GM23338 (cell line): ENCODE measurements around the gene PAQR5. TPM values are rescaled to one million over a fixed set of nuclear protein-coding genes. Genes with fewer than 3 reads are reported as not detected.

Experiments
- ATAC-seq: fragments of 200-7000 bp; cut with Tn5 transposase; 3 replicates; pipeline ENCODE4 v1.9.1; 2020
- DNase-seq: peaks from one replicate; pipeline ENCODE4 v3.0.0-alpha.2; 2015; ENCODE audit warnings: low spot score
- H2AFZ ChIP-seq: fragments of 200-600 bp; sonication (generic); 2 replicates; pipeline ENCODE4 v1.8.0; 2016; ENCODE audit warnings: antibody characterized with exemption, mild to moderate bottlenecking, moderate library complexity
- H3F3A ChIP-seq: fragments of 200-600 bp; sonication (generic); replicated peaks from 2 replicates; pipeline ENCODE4 v1.8.0; 2017; ENCODE audit warnings: antibody characterized with exemption, mixed run types, low read depth
- H3K27ac ChIP-seq: fragments of 200-600 bp; sonication (generic); 2 replicates; pipeline ENCODE4 v1.6.1; 2016; ENCODE audit warnings: low read depth
- H3K27me3 ChIP-seq: fragments of 200-600 bp; sonication (generic); 2 replicates; pipeline ENCODE4 v1.8.0; 2016; ENCODE audit warnings: mild to moderate bottlenecking, mixed run types, moderate library complexity; ENCODE audit not compliant: insufficient read depth
- H3K36me3 ChIP-seq: fragments of 200-600 bp; sonication (generic); 2 replicates; pipeline ENCODE4 v1.8.0; 2016; ENCODE audit warnings: mild to moderate bottlenecking; ENCODE audit not compliant: insufficient read depth
- H3K4me1 ChIP-seq: fragments of 200-600 bp; sonication (generic); 2 replicates; pipeline ENCODE4 v1.8.0; 2016; ENCODE audit warnings: mild to moderate bottlenecking, moderate library complexity; ENCODE audit not compliant: insufficient read depth
- H3K4me2 ChIP-seq: fragments of 200-600 bp; sonication (generic); 2 replicates; pipeline ENCODE4 v1.7.1; 2017; ENCODE audit warnings: mixed run types
- H3K4me3 ChIP-seq: fragments of 200-600 bp; sonication (generic); 2 replicates; pipeline ENCODE4 v1.6.1; 2016; ENCODE audit warnings: mixed run types
- H3K79me2 ChIP-seq: fragments of 200-600 bp; sonication (generic); replicated peaks from 2 replicates; pipeline ENCODE4 v1.8.0; 2017; ENCODE audit warnings: mild to moderate bottlenecking; ENCODE audit not compliant: insufficient read depth
- H3K9me2 ChIP-seq: fragments of 200-600 bp; sonication (generic); 2 replicates; pipeline ENCODE4 v1.8.0; 2017; ENCODE audit not compliant: insufficient read depth
- H4K20me1 ChIP-seq: fragments of 200-600 bp; sonication (generic); replicated peaks from 2 replicates; pipeline ENCODE4 v1.8.0; 2017; ENCODE audit warnings: mild to moderate bottlenecking; ENCODE audit not compliant: insufficient read depth
- H3K27ac Mint-ChIP-seq: 2 replicates; pipeline ENCODE4 v1.8.0; 2020; ENCODE audit warnings: inconsistent platforms, mild to moderate bottlenecking, moderate library complexity, mixed read lengths
- H3K27me3 Mint-ChIP-seq: 3 replicates; pipeline ENCODE4 v1.8.0; 2022; ENCODE audit warnings: low read depth, mild to moderate bottlenecking, moderate library complexity, mixed read lengths, inconsistent platforms; ENCODE audit not compliant: insufficient read depth, poor library complexity
- H3K36me3 Mint-ChIP-seq: 3 replicates; pipeline ENCODE4 v1.8.0; 2021; ENCODE audit warnings: low read depth, mild to moderate bottlenecking, inconsistent platforms, moderate library complexity, mixed read lengths
- H3K4me1 Mint-ChIP-seq: 3 replicates; pipeline ENCODE4 v1.8.0; 2020; ENCODE audit warnings: mild to moderate bottlenecking, inconsistent platforms, mixed read lengths
- H3K4me3 Mint-ChIP-seq: 3 replicates; pipeline ENCODE4 v1.8.0; 2021; ENCODE audit warnings: moderate library complexity, mild to moderate bottlenecking, inconsistent platforms, mixed read lengths
- H3K9me3 Mint-ChIP-seq: 3 replicates; pipeline ENCODE4 v1.8.0; 2020; ENCODE audit warnings: moderate library complexity, mild to moderate bottlenecking, inconsistent platforms, mixed read lengths
- CREB1 ChIP-seq: fragments of 250-450 bp; sonication (Bioruptor Pico); IDR thresholded peaks from 2 replicates; pipeline ENCODE4 v1.5.0; 2020; ENCODE audit warnings: low read depth, mild to moderate bottlenecking, moderate library complexity
- CTCF ChIP-seq, 2 experiments: fragments of 200-600 bp in 1 of 2; sonication (generic) in 1 of 2; conservative IDR thresholded peaks; 2 replicates each; pipeline versions ENCODE4 v1.5.1 to v1.6.1; 2016 to 2017; ENCODE audit warnings: antibody characterized with exemption in 2 of 2, low read depth in 2 of 2, mild to moderate bottlenecking in 2 of 2, moderate library complexity in 1 of 2
- EZH2 ChIP-seq: fragments of 200-600 bp; sonication (generic); IDR thresholded peaks from one replicate; pipeline ENCODE4 v1.8.0; 2017; ENCODE audit warnings: antibody characterized with exemption, mild to moderate bottlenecking, low read depth; ENCODE audit not compliant: unreplicated experiment
- EZH2phosphoT487 ChIP-seq: fragments of 200-600 bp; sonication (generic); IDR thresholded peaks from one replicate; pipeline ENCODE4 v1.8.1; 2018; ENCODE audit warnings: antibody characterized with exemption; ENCODE audit not compliant: unreplicated experiment
- JUNB ChIP-seq: IDR thresholded peaks from one replicate; pipeline ENCODE4 v1.6.1; 2016; ENCODE audit warnings: antibody characterized with exemption; ENCODE audit not compliant: unreplicated experiment
- NANOG ChIP-seq: IDR thresholded peaks from 2 replicates; pipeline ENCODE4 v1.6.1; 2016; ENCODE audit warnings: antibody characterized with exemption, borderline replicate concordance
- REST ChIP-seq: IDR thresholded peaks from one replicate; pipeline ENCODE4 v1.6.1; 2018; ENCODE audit warnings: antibody characterized with exemption; ENCODE audit not compliant: unreplicated experiment
- STAT1 ChIP-seq: IDR thresholded peaks from one replicate; pipeline ENCODE4 v1.6.1; 2016; ENCODE audit warnings: antibody characterized with exemption; ENCODE audit not compliant: unreplicated experiment
- ZNF331 ChIP-seq: fragments of 250-450 bp; sonication (Bioruptor Pico); IDR thresholded peaks from 2 replicates; pipeline ENCODE4 v1.5.0; 2020; ENCODE audit warnings: low read depth, mild to moderate bottlenecking, moderate library complexity
- ZNF462 ChIP-seq: fragments of 250-450 bp; sonication (Bioruptor Pico); IDR thresholded peaks from 2 replicates; pipeline ENCODE4 v1.5.0; 2020; ENCODE audit warnings: mild to moderate bottlenecking, moderate library complexity
- polyA plus RNA-seq: library from polyadenylated mRNA; unstranded; fragments of >200 nt; fragmentation: Nextera tagmentation; extraction: Ambion mirVana; gene quantifications from 2 replicates; pipeline ENCODE4 v1.2.1, GENCODE V29; 2016
- total RNA-seq: library from RNA; depleted of rRNA; stranded (reverse); fragments of >200 nt; shearing (Covaris generic); gene quantifications from 2 replicates; pipeline ENCODE4 v1.2.3, GENCODE V29; 2014

The PAQR5 gene
- total and polyA plus RNA-seq, 2 experiments from 2014 or later: 8.7 to 14.5 TPM

GRCh38 chr15:69341356-69341755 is 42.6 kb downstream of the PAQR5 start:
- DNase-seq (no peak), ATAC-seq (no peak)
- H3K9me2 ChIP-seq: no peaks in the 10 kb centered on the region
- no peaks in the 10 kb centered on the region for H3K27me3 ChIP-seq
- H3K79me2 ChIP-seq: no peaks in the 10 kb centered on the region
- peaks cover 17% of the 10 kb centered on the region; the same call in 2 of the 3 replicates for H3K36me3 Mint-ChIP-seq
- no peak overlapping the region for H3K27ac Mint-ChIP-seq
- H3K27me3 Mint-ChIP-seq: peaks cover 9% of the 10 kb centered on the region
- no peak overlapping the region for H2AFZ ChIP-seq
- no peak overlapping the region for H3K4me3 Mint-ChIP-seq
- TF ChIP-seq EZH2phosphoT487: no peak
- no peak for TF ChIP-seq EZH2
- TF ChIP-seq STAT1: no peak
- no peak for TF ChIP-seq REST
- TF ChIP-seq NANOG: no peak
- TF ChIP-seq ZNF462 (CRISPR knock-in tag): no peak
- TF ChIP-seq ZNF331 (CRISPR knock-in tag): no peak
- no peak for TF ChIP-seq CREB1
- no peak for TF ChIP-seq CTCF (conservative IDR thresholded peaks at IDR 0.05; ENCODE audit: low read depth in 2 of 2)
- TF ChIP-seq JUNB: no peak
- no peaks in the 10 kb centered on the region; the same call in 2 of the 3 replicates for H3K9me3 Mint-ChIP-seq
- H3K27ac ChIP-seq: no peak overlapping the region
- H3K4me1 Mint-ChIP-seq: peaks cover 28% of the 10 kb centered on the region
- no peak overlapping the region for H3K4me3 ChIP-seq
- no peaks in the 10 kb centered on the region for H3F3A ChIP-seq
- peaks cover 31% of the 10 kb centered on the region for H3K4me1 ChIP-seq
- no peak overlapping the region for H3K4me2 ChIP-seq
- H4K20me1 ChIP-seq: no peaks in the 10 kb centered on the region
- H3K36me3 ChIP-seq: no peaks in the 10 kb centered on the region
